Gastrocnemius medialis (tissue), 4 donors: ENCODE data around the gene GRIN1.

ENCODE experiments used
- CTCF ChIP-seq, 5 experiments: fragments of 450-650 bp in 3 of 5; fragments of 200-600 bp in 2 of 5; sonication (generic) in 2 of 5; IDR thresholded peaks in 4 of 5; conservative IDR thresholded peaks in 1 of 5; 1 replicate in 4 of 5; 2 replicates in 1 of 5; pipeline ENCODE4 v1.5.1; 2016 to 2019; ENCODE audit warnings: antibody characterized with exemption in 5 of 5, mild to moderate bottlenecking in 3 of 5, moderate library complexity in 3 of 5
- POLR2A ChIP-seq, 2 donors: fragments of 450-650 bp; IDR thresholded peaks; one replicate each; pipeline ENCODE4 v1.6.1; 2017; ENCODE audit warnings: antibody characterized with exemption in 2 of 2, mild to moderate bottlenecking in 2 of 2, moderate library complexity in 2 of 2

- TF ChIP-seq CTCF (IDR thresholded peaks at IDR 0.05 in 4 of 5, conservative IDR thresholded peaks at IDR 0.05 in 1 of 5): no peak
- no peak for TF ChIP-seq POLR2A (IDR thresholded peaks at IDR 0.05)
Observed at GRCh38 chr9:137107312-137107921, 31.5 kb upstream of the GRIN1 start.
